ENCODE measurements around the gene CREBZF. TPM values are rescaled to one million over a fixed set of nuclear protein-coding genes. Genes with fewer than 3 reads are reported as not detected.

The CREBZF gene
- total RNA-seq, 1 donor from 2014 or later: 39.6 TPM

- DNase-seq (no peak), ATAC-seq (no peak)
- no peaks in the 10 kb centered on the region for H3K4me1 ChIP-seq
- H3K36me3 ChIP-seq: no peaks in the 10 kb centered on the region
- H3K4me3 ChIP-seq: no peak overlapping the region
- H3K27ac ChIP-seq: no peak overlapping the region
- no peaks in the 10 kb centered on the region for H3K9me3 ChIP-seq
- intact Hi-C loops (cut with DNase I): no loop called here
- no peaks in the 10 kb centered on the region for H3K27me3 ChIP-seq (ENCODE audit: low read depth)
- peak; percentile 44 for TF ChIP-seq CTCF (IDR thresholded peaks at IDR 0.05)
These were observed 29.6 kb upstream of the CREBZF start for GRCh38 chr11:85694385-85694980.

DNA sequence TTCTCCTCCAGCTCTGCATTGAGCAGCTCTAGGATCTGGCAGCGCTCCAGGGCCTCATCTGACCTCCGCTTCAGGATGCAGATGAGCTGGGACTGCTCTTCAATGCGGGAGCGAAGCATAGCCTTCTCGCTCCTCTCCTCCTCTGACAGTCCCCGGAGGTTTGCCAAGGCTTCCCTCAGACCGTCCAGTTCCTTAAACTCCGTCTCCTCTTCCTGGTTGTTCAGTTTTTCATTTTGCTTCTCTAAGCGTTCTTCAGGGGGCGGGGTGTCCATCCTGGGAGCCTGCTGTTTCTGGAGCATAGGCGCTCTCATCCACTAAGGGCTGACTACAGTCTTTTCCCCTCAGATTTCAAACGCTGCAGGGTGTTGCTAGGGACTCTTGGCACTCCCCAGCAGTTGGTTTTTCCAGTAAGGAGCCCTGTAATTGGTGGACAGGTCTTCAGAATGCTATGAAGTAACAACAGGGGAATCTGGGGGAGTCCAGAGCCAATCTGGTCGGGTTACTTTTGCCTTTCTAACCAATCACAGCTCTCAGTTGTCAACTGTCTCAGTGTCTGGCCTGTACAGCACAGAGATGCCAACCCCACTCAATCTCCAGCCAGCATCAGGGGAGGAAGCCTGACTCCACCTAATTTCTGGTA, 21.0 kb upstream of the CREBZF start, which contains the start of gene CCDC89:
Gene CCDC89, minus strand, starts transcription at position 376 of the 640 bp plus-strand sequence. Its CDS starts 65 bp downstream, at position 311.
- intact Hi-C loops (cut with DNase I): no loop called here
- DNase-seq (peak; percentile 54), ATAC-seq (peak; percentile 78 to 80)
- Histone ChIP-seq H3K27ac (peak within 1 kb of the TSS; percentile 50), H3K27me3 (ENCODE audit: low read depth) (no peaks in the 10 kb centered on the region), H3K4me3 (peak within 1 kb of the TSS; percentile 40), H3K4me1 (peaks cover 14% of the 10 kb centered on the region), H3K9me3 (no peaks in the 10 kb centered on the region), H3K36me3 (no peaks in the 10 kb centered on the region)
- TF ChIP-seq CTCF (IDR thresholded peaks at IDR 0.05): no peak

GRCh38 chr11:85685125-85685819, 20.3 kb upstream of the CREBZF start:
- H3K9me3 ChIP-seq: no peaks in the 10 kb centered on the region
- H3K4me1 ChIP-seq: peaks cover 14% of the 10 kb centered on the region
- peak overlapping the region; percentile 40 for H3K4me3 ChIP-seq
- intact Hi-C loops (cut with DNase I): no loop called here
- H3K27me3 ChIP-seq (ENCODE audit: low read depth): no peaks in the 10 kb centered on the region
- no peaks in the 10 kb centered on the region for H3K36me3 ChIP-seq
- DNase-seq (peak; percentile 48), ATAC-seq (peak; percentile 38 to 75)
- TF ChIP-seq CTCF (IDR thresholded peaks at IDR 0.05): no peak
- peak overlapping the region; percentile 48 for H3K27ac ChIP-seq

- Histone ChIP-seq H3K4me3 (peak overlapping the region; percentile 63), H3K36me3 (no peaks in the 10 kb centered on the region), H3K27me3 (ENCODE audit: low read depth) (no peaks in the 10 kb centered on the region), H3K9me3 (no peaks in the 10 kb centered on the region), H3K27ac (peak overlapping the region; percentile 54), H3K4me1 (peaks cover 14% of the 10 kb centered on the region)
- ATAC-seq (peak; percentile 82 to 89), DNase-seq (peak; percentile 80)
- intact Hi-C loops (cut with DNase I): no loop called here
- TF ChIP-seq CTCF (IDR thresholded peaks at IDR 0.05): no peak
These were observed 17.7 kb upstream of the CREBZF start for GRCh38 chr11:85682330-85683305.

DNA sequence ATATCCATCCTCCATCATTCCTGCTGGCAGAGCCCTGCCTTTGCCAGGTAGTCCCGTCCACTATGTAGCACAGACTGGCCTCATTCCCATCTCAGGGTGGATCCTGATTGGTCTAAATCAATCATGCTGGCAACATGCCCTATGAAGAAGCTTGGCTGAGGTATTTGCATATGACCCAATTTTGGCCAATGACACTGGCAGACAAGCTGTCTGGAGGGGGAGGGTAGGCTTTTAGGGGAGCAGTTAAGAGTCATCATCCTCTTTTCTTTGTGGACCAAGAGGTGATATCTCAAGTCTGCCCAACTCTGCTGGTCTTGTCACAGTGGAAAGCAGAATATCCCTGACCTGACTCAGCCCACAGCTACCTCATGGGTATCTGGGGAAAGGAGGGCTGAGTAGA, 16.0 kb upstream of the CREBZF start:
- Histone ChIP-seq H3K36me3 (no peaks in the 10 kb centered on the region), H3K4me3 (no peak overlapping the region), H3K4me1 (peaks cover 10% of the 10 kb centered on the region), H3K27ac (no peak overlapping the region), H3K27me3 (ENCODE audit: low read depth) (no peaks in the 10 kb centered on the region), H3K9me3 (no peaks in the 10 kb centered on the region)
- intact Hi-C loops (cut with DNase I): no loop called here
- TF ChIP-seq CTCF (IDR thresholded peaks at IDR 0.05): no peak
- ATAC-seq: no peak
- no peak for DNase-seq

All from lower lobe of right lung (tissue), 2 donors.